Stomach (tissue), 9 donors: ENCODE data around the gene MED13L. TPM values are rescaled to one million over a fixed set of nuclear protein-coding genes. Genes with fewer than 3 reads are reported as not detected.

ENCODE experiments used
- DNase-seq, 2 donors: peaks; one replicate each; pipeline versions ENCODE4 v3.0.0 to v3.0.0-alpha.2; 2013 to 2019
- H3K27ac ChIP-seq, 5 donors: fragments of 200-600 bp in 4 of 5; sonication (generic) in 4 of 5; one replicate each; pipeline ENCODE4 v1.5.1; 2013 to 2019; ENCODE audit warnings: mild to moderate bottlenecking in 1 of 5, moderate library complexity in 1 of 5
- H3K27me3 ChIP-seq, 3 donors: fragments of 200-600 bp; sonication (generic); one replicate each; pipeline ENCODE4 v1.5.1; 2017 to 2019; ENCODE audit warnings: mixed run types in 1 of 3
- H3K36me3 ChIP-seq, 4 donors: fragments of 200-600 bp; sonication (generic); 1 replicate in 3 of 4; 2 replicates in 1 of 4; pipeline ENCODE4 v1.5.1; 2016 to 2019
- H3K4me1 ChIP-seq, 4 donors: fragments of 200-600 bp; sonication (generic); one replicate each; pipeline ENCODE4 v1.5.1; 2016 to 2019
- H3K4me3 ChIP-seq, 4 donors: fragments of 200-600 bp; sonication (generic) in 3 of 4; one replicate each; pipeline ENCODE4 v1.5.1; 2016 to 2019; ENCODE audit warnings: mild to moderate bottlenecking in 1 of 4
- H3K9me3 ChIP-seq, 4 donors: fragments of 200-600 bp; sonication (generic); one replicate each; pipeline ENCODE4 v1.5.1; 2016 to 2019
- EP300 ChIP-seq: sonication (generic); formaldehyde crosslinking; IDR thresholded peaks from one replicate; pipeline ENCODE4 v1.6.1; 2017; ENCODE audit warnings: antibody characterized with exemption
- POLR2A ChIP-seq, 4 donors: fragments of 450-650 bp; IDR thresholded peaks; one replicate each; pipeline ENCODE4 v1.6.1; 2016; ENCODE audit warnings: antibody characterized with exemption in 4 of 4, control low read depth in 2 of 4, mild to moderate bottlenecking in 1 of 4, moderate library complexity in 1 of 4
- POLR2AphosphoS5 ChIP-seq, 3 donors: sonication (generic); formaldehyde crosslinking; IDR thresholded peaks; one replicate each; pipeline ENCODE4 v1.6.1; 2016; ENCODE audit warnings: antibody characterized with exemption in 3 of 3
- WGBS, 5 donors: extraction: QIAGEN DNeasy Blood & Tissue Kit in 3 of 5; methylation state at CpG; one replicate each; pipeline versions ENCODE4 v1.1.5 to v1.1.7; 2013 to 2018; 5-methylcytosine and 5-hydroxymethylcytosine counted together
- intact Hi-C: fragments of 100-400 bp; cut with DNase I; formaldehyde crosslinking; loops from one replicate; pipeline ENCODE4 v1.15.1; 2023; ENCODE audit warnings: low total_unique reads
- polyA plus RNA-seq, 3 donors: library from polyadenylated mRNA; stranded (reverse); fragments of 200-250 nt; gene quantifications; one replicate each; pipeline ENCODE4 v1.2.3, GENCODE V29; 2013
- total RNA-seq, 5 donors: library from RNA; depleted of rRNA; stranded (reverse); fragments of >200 nt; gene quantifications; one replicate each; pipeline versions ENCODE4 v1.1.0 to v1.2.3, GENCODE V29; 2014 to 2016
- TF ChIP-seq, protein P1 (sequence below), 7 experiments: fragments of 450-650 bp in 4 of 7; fragments of 200-600 bp in 3 of 7; sonication (generic) in 3 of 7; IDR thresholded peaks; one replicate each; pipeline ENCODE4 v1.5.1; 2016 to 2019; ENCODE audit warnings: antibody characterized with exemption in 7 of 7, control low read depth in 2 of 7, mild to moderate bottlenecking in 1 of 7
- donor health status: healthy with polysubstance abuse.
- donor health status: Bipolar disorder and iron deficiency.
- donor health status: healthy.

Gene MED13L
- total and polyA plus RNA-seq, 8 donors, result 10.4 to 305 (median 72.7) TPM

DNA sequence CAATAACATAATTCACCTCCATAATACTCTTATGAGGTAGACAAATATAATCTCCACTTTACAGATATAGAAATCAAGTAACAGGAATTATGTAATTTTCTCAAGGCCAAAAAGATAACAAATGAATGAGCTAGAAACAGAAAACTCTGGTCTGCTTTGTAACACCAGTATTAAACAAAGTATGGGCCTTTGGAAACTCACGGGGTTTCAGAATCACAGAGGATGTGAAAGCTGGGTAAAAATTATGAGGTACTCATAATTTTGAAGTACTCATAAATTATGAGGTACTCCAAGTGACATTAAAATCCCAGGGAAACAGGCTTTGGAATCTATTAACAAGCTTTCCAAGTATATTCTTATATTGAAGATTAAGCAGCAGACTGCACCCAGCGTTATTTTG is 140.2 kb downstream of the MED13L start:
- no peak overlapping the region for H3K4me3 ChIP-seq
- intact Hi-C loops, result no loop called here
- DNase-seq, result no peak
- peaks cover 38 to 98% (median 68%) of the 10 kb centered on the region in 4 donors for H3K4me1 ChIP-seq
- H3K27me3 ChIP-seq, result no peaks in the 10 kb centered on the region
- H3K36me3 ChIP-seq, result no peaks in the 10 kb centered on the region
- no peak overlapping the region for H3K27ac ChIP-seq
- no peaks in the 10 kb centered on the region for H3K9me3 ChIP-seq
- no peak for TF ChIP-seq POLR2AphosphoS5 (IDR thresholded peaks at IDR 0.05)
- TF ChIP-seq, protein P1, sequence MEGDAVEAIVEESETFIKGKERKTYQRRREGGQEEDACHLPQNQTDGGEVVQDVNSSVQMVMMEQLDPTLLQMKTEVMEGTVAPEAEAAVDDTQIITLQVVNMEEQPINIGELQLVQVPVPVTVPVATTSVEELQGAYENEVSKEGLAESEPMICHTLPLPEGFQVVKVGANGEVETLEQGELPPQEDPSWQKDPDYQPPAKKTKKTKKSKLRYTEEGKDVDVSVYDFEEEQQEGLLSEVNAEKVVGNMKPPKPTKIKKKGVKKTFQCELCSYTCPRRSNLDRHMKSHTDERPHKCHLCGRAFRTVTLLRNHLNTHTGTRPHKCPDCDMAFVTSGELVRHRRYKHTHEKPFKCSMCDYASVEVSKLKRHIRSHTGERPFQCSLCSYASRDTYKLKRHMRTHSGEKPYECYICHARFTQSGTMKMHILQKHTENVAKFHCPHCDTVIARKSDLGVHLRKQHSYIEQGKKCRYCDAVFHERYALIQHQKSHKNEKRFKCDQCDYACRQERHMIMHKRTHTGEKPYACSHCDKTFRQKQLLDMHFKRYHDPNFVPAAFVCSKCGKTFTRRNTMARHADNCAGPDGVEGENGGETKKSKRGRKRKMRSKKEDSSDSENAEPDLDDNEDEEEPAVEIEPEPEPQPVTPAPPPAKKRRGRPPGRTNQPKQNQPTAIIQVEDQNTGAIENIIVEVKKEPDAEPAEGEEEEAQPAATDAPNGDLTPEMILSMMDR (IDR thresholded peaks at IDR 0.05), result no peak
- TF ChIP-seq EP300, result no peak
- no peak for TF ChIP-seq POLR2A (IDR thresholded peaks at IDR 0.05)
- 34 to 42% (median 38%) methylated on average over 2 of the region's 2 CpGs for WGBS, 5 donors

DNA sequence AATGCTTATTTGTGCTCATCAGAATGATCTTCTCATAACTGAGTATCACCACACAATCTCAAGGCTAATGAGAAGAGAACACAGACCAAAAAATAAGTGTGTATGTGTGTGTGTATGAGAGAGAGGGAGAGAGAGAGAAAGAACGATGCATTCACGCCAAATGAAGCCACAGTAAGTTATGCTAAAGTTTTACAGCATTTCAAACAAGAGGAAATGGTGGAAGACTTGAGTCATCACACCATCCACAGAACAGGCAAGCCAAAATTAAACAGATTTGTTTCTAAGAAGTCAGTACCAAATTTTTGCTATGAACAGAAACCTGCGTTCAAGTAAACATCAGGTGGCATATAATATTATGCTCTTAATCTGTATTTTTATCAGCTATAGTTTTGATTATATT is 141.2 kb downstream of the MED13L start:
- Histone ChIP-seq H3K36me3 (no peaks in the 10 kb centered on the region), H3K27me3 (no peaks in the 10 kb centered on the region), H3K9me3 (no peaks in the 10 kb centered on the region), H3K27ac (no peak overlapping the region), H3K4me3 (no peak overlapping the region), H3K4me1 (peaks cover 36 to 98% (median 69%) of the 10 kb centered on the region in 4 donors)
- DNase-seq, result no peak
- WGBS, 5 donors, result 46 to 67% (median 59%) methylated on average over 3 of the region's 3 CpGs
- no peak for TF ChIP-seq EP300
- TF ChIP-seq POLR2A (IDR thresholded peaks at IDR 0.05), result no peak
- no peak for TF ChIP-seq POLR2AphosphoS5 (IDR thresholded peaks at IDR 0.05)
- TF ChIP-seq, protein P1 (IDR thresholded peaks at IDR 0.05), result no peak
- intact Hi-C loops, result no loop called here

DNA sequence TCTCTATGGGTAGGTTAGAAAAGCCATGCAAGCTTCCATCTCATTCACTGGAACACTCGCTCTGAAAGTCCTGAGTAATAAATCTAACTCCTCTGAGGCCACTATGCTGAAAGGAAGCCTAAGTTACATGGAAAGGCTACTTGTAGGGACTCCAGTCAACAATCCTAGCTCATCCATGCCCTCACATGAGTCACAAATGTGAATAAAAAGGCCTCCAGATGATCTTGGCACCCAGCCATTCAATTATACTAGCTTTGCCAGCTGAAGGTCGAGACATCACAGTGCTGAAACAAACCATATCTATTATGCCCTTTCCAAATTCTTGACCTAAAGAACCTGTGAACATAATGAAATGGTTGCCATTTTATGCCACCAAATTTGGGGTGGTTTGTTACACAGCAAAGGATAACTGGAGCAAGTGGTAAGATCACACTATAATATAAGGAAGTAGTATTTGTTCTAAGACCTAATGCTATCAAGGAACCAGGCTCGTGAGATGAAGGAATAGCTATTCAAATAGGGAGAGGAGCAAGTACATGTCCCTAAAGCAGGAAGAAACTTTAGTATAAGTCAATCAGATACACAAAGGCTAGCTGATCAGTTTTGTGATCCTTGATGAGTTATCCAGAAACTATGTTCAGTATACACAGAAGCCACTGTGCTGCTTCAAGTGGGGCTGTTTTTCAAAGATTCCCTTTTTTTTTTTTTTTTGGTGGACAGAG is 142.1 kb downstream of the MED13L start:
- peak in 1 of 2 donors; percentile 41 for DNase-seq
- WGBS, 5 donors, result 44 to 68% (median 60%) methylated on average over 3 of the region's 3 CpGs
- Histone ChIP-seq H3K27me3 (no peaks in the 10 kb centered on the region), H3K9me3 (no peaks in the 10 kb centered on the region), H3K4me1 (peaks cover 46 to 98% (median 72%) of the 10 kb centered on the region in 4 donors), H3K36me3 (no peaks in the 10 kb centered on the region), H3K4me3 (no peak overlapping the region), H3K27ac (peak overlapping the region in 2 of 5 donors; percentile 6 to 21)
- intact Hi-C loops, result no loop called here
- no peak for TF ChIP-seq POLR2AphosphoS5 (IDR thresholded peaks at IDR 0.05)
- no peak for TF ChIP-seq POLR2A (IDR thresholded peaks at IDR 0.05)
- TF ChIP-seq EP300, result no peak
- TF ChIP-seq, protein P1 (IDR thresholded peaks at IDR 0.05), result no peak

DNA sequence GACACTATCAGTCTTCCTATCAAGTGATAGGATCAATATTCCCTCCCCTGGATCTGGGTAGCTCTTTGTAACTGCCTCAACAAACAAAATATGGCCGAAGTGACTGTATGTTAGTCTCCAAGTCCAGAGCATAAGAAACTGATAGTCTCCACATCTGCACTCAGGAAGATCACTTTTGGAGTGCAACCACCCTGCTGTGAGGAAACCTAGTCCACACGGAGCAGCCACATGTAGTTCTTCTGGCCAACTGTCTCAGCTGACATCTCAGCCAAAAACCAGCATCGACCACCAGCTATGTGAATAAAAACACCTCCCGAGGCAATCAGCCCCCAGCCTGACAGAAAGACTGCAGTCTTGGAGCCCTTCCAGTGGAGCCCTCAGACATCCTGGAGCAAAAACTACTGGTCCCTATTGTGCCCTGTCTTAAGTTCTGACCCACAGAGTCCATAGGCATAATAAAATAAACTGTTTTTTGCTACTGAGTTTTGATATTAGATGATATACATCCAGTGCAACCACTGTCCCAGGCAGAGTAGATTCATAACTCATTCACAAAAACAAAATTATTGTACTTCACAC is 143.8 kb downstream of the MED13L start:
- Histone ChIP-seq H3K4me1 (peaks cover 52 to 99% (median 77%) of the 10 kb centered on the region in 4 donors), H3K27me3 (no peaks in the 10 kb centered on the region), H3K36me3 (no peaks in the 10 kb centered on the region), H3K4me3 (no peak overlapping the region), H3K9me3 (no peaks in the 10 kb centered on the region), H3K27ac (peak overlapping the region in 1 of 5 donors; percentile 23)
- TF ChIP-seq EP300, result no peak
- no peak for TF ChIP-seq POLR2A (IDR thresholded peaks at IDR 0.05)
- TF ChIP-seq, protein P1 (IDR thresholded peaks at IDR 0.05), result no peak
- TF ChIP-seq POLR2AphosphoS5 (IDR thresholded peaks at IDR 0.05), result no peak
- WGBS, 5 donors, result 40 to 56% (median 50%) methylated on average over 4 of the region's 4 CpGs
- no peak for DNase-seq
- intact Hi-C loops, result no loop called here
